ENCODE measurements around the gene GRK5.

GRCh38 chr10:119459681-119460340 lies 252.4 kb downstream of the GRK5 start:
- TF ChIP-seq EZH2 (IDR thresholded peaks at IDR 0.05; ENCODE audit: borderline replicate concordance, low read depth, low read length), result no peak
- no peak for TF ChIP-seq KLF1 (tag; IDR thresholded peaks at IDR 0.05)

All from K562 (cell line).